ENCODE results near the gene POP5.

- TF ChIP-seq CTCF (IDR thresholded peaks at IDR 0.05): no peak
- no peak for TF ChIP-seq POLR2A (IDR thresholded peaks at IDR 0.05)
These were observed 47.7 kb upstream of the POP5 start for GRCh38 chr12:120628919-120629318.

Data from ovary (tissue), 3 donors.